Measurements from ENCODE around the gene LSAMP. TPM values are rescaled to one million over a fixed set of nuclear protein-coding genes. Genes with fewer than 3 reads are reported as not detected.

Gene LSAMP
- total and polyA plus RNA-seq, 2 donors (not counting 3 experiments of a cell fraction or from before 2014, with no cell fraction given) = not detected

DNA sequence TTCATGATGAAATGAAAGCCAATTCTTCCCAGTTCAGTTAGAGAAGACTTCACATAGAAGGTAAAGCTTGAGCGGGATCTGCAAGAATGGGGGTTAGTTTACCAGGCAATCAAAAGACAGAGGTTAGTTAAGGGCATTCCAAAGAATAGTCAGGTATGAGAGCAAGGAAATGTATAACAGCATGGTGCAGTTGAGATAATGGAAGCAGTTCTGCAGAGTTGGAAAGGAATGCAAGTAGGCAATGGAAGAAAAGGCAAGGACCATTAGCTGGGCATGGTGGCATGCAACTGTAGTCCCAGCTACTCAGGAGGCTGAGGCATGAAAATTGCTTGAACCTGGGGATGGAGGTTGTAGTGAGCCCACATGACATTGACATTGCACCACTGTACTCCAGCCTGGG is 55.0 kb downstream of the LSAMP start:
- dilution Hi-C loops (cut with MboI; ENCODE audit: extremely low pct_ligation_motif_present, low sequenced_read_pairs) (no loop called here), intact Hi-C loops (cut with micrococcal nuclease) (no loop called here)
- FAIRE-seq = no peak
- Histone ChIP-seq H3K4me1 (ENCODE audit: control insufficient read depth, extremely low read depth, insufficient read depth, low read length) (no peaks in the 10 kb centered on the region), H3K9ac (replicated peaks; ENCODE audit: extremely low read depth, insufficient read depth, low read length) (no peak overlapping the region), H4K20me1 (replicated peaks; ENCODE audit: control insufficient read depth, extremely low read depth, insufficient read depth, low read length) (no peaks in the 10 kb centered on the region), H3K27me3 (ENCODE audit: control insufficient read depth in 2 of 2, insufficient read depth in 2 of 2, low read length in 2 of 2) (no peaks in the 10 kb centered on the region), H3K4me3 (replicated peaks in 1 of 3; ENCODE audit: insufficient read depth in 1 of 3, low read depth in 1 of 3, low read length in 3 of 3) (no peak overlapping the region), H3K4me2 (ENCODE audit: insufficient read depth, low read length) (no peak overlapping the region), H3K27ac (ENCODE audit: insufficient read depth, low read depth, low read length) (no peak overlapping the region), H3K36me3 (ENCODE audit: control insufficient read depth in 2 of 2, extremely low read depth in 1 of 2, insufficient read depth in 2 of 2, low read length in 2 of 2) (no peaks in the 10 kb centered on the region), H3K79me2 (ENCODE audit: control insufficient read depth, insufficient read depth, low read length) (no peaks in the 10 kb centered on the region), H3K9me1 (replicated peaks; ENCODE audit: control insufficient read depth, extremely low read depth, insufficient read depth, low read length) (no peaks in the 10 kb centered on the region), H3K9me3 (replicated peaks; ENCODE audit: control insufficient read depth, insufficient read depth, low read length) (peaks cover 6% of the 10 kb centered on the region), H2AFZ (ENCODE audit: low read depth, low read length) (no peak overlapping the region)
- no peak for TF ChIP-seq POLR2A (IDR thresholded peaks at IDR 0.05; ENCODE audit: low read depth, low read length)
- TF ChIP-seq GATA2 (IDR thresholded peaks at IDR 0.05; ENCODE audit: insufficient read depth, insufficient read length, low read depth, low read length) = no peak
- TF ChIP-seq POLR2AphosphoS5 (IDR thresholded peaks at IDR 0.05; ENCODE audit: insufficient read depth, low read depth, low read length) = no peak
- no peak for TF ChIP-seq EZH2 (IDR thresholded peaks at IDR 0.05; ENCODE audit: borderline replicate concordance, low read depth, low read length, severe bottlenecking)
- no peak for TF ChIP-seq MAX (IDR thresholded peaks at IDR 0.05; ENCODE audit: insufficient read depth, insufficient read length)
- TF ChIP-seq FOS (IDR thresholded peaks at IDR 0.05; ENCODE audit: borderline replicate concordance, insufficient read depth, low read length) = no peak
- TF ChIP-seq JUN (IDR thresholded peaks at IDR 0.05; ENCODE audit: borderline replicate concordance, insufficient read depth, insufficient read length, low read depth) = no peak
- TF ChIP-seq, protein P1, sequence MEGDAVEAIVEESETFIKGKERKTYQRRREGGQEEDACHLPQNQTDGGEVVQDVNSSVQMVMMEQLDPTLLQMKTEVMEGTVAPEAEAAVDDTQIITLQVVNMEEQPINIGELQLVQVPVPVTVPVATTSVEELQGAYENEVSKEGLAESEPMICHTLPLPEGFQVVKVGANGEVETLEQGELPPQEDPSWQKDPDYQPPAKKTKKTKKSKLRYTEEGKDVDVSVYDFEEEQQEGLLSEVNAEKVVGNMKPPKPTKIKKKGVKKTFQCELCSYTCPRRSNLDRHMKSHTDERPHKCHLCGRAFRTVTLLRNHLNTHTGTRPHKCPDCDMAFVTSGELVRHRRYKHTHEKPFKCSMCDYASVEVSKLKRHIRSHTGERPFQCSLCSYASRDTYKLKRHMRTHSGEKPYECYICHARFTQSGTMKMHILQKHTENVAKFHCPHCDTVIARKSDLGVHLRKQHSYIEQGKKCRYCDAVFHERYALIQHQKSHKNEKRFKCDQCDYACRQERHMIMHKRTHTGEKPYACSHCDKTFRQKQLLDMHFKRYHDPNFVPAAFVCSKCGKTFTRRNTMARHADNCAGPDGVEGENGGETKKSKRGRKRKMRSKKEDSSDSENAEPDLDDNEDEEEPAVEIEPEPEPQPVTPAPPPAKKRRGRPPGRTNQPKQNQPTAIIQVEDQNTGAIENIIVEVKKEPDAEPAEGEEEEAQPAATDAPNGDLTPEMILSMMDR (IDR thresholded peaks at IDR 0.05; ENCODE audit: extremely low read depth in 1 of 2, insufficient read depth in 1 of 2, low read depth in 1 of 2, low read length in 2 of 2) = no peak
- TF ChIP-seq MYC (IDR thresholded peaks at IDR 0.05; ENCODE audit: low read depth, low read length) = no peak
- no TSS peak for BruUV-seq (replicated peaks)
- POLR2A ChIA-PET = no interaction called here
- no peak for DNase-seq (ENCODE audit: low read depth, low spot score)
- CTCF ChIA-PET = no interaction called here
